Measurements from ENCODE around the gene CBFB.

- TF ChIP-seq CTCF (conservative IDR thresholded peaks at IDR 0.05; ENCODE audit: low read depth in 2 of 2) = peak in 1 of 2 experiments; percentile 43; a peak in 3 of 4 replicates
- TF ChIP-seq POLR2AphosphoS5 (IDR thresholded peaks at IDR 0.05; ENCODE audit: low read depth) = peak; percentile 22
- no peak for TF ChIP-seq REST (IDR thresholded peaks at IDR 0.05; ENCODE audit: unreplicated experiment)
- no peak for TF ChIP-seq CREB1 (CRISPR knock-in tag; IDR thresholded peaks at IDR 0.05; ENCODE audit: low read depth)
- TF ChIP-seq EZH2 (IDR thresholded peaks at IDR 0.05; ENCODE audit: low read depth, unreplicated experiment) = no peak
- no peak for TF ChIP-seq EZH2phosphoT487 (IDR thresholded peaks at IDR 0.05; ENCODE audit: unreplicated experiment)
- TF ChIP-seq ZNF331 (CRISPR knock-in tag; IDR thresholded peaks at IDR 0.05; ENCODE audit: low read depth) = no peak
- TF ChIP-seq, protein P1, sequence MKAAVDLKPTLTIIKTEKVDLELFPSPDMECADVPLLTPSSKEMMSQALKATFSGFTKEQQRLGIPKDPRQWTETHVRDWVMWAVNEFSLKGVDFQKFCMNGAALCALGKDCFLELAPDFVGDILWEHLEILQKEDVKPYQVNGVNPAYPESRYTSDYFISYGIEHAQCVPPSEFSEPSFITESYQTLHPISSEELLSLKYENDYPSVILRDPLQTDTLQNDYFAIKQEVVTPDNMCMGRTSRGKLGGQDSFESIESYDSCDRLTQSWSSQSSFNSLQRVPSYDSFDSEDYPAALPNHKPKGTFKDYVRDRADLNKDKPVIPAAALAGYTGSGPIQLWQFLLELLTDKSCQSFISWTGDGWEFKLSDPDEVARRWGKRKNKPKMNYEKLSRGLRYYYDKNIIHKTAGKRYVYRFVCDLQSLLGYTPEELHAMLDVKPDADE (IDR thresholded peaks at IDR 0.05) = no peak
Measured at GRCh38 chr16:67149276-67150046, 120.5 kb downstream of the CBFB start.

Data from GM23338 (cell line).